HG02970 (cell line): ENCODE measurements around the gene GNAS.

Experiments used
- ATAC-seq: cut with Tn5 transposase; IDR thresholded peaks from one replicate; pipeline ENCODE4 v1.9.1; 2021; ENCODE audit warnings: mild to moderate bottlenecking, moderate library complexity, moderate number of reproducible peaks; ENCODE audit not compliant: unreplicated experiment, low FRiP score

Gene GNAS

GRCh38 chr20:58877050-58877975 is 24.8 kb downstream of the GNAS start:
- no peak for ATAC-seq

DNA sequence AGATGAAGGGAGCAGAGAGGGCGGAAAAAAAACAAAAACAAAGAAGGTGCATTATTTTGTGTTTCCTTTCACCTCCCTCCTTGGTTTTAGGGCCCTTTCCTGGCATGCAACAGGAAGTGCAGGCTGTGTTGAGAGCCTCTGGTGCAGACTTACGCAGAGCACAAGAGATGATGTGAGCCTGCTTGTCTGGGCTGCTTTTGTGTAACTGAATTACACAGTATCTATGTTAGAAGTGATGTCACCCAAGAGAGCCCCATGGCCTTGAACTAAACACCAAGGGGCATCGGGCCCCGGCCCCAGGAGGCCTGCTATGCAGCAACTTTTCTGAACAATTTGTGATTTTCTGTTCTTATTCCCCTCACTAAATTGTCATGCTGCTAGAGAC is 25.5 kb downstream of the GNAS start:
- ATAC-seq, result no peak

DNA sequence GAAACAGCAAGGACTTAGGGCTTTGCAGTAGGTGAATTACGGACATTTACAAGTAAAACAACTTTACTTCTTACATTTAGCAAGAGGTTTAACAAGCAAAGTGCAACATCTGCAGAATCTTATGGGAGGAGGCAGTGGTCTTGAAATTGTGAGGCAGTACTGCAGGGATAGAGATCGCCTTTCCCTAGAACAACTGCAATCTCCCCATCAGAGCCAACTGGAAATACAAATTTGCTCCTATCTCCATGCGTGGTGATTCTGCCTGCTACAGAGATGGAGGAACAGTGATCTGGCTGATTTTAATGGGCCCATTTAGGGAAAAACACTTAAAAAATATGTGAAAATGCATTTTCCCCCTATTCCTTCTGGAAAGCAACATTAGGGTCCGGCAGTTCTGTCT is 25.9 kb downstream of the GNAS start:
- no peak for ATAC-seq

- ATAC-seq, result no peak
Observed at GRCh38 chr20:58880441-58880840, 27.9 kb downstream of the GNAS start.

- ATAC-seq, result no peak
Observed at GRCh38 chr20:58880994-58881752, 28.7 kb downstream of the GNAS start.

GRCh38 chr20:58882704-58883089 is 30.2 kb downstream of the GNAS start:
- no peak for ATAC-seq

- ATAC-seq, result no peak
Observed at GRCh38 chr20:58883241-58883691, 30.8 kb downstream of the GNAS start.

DNA sequence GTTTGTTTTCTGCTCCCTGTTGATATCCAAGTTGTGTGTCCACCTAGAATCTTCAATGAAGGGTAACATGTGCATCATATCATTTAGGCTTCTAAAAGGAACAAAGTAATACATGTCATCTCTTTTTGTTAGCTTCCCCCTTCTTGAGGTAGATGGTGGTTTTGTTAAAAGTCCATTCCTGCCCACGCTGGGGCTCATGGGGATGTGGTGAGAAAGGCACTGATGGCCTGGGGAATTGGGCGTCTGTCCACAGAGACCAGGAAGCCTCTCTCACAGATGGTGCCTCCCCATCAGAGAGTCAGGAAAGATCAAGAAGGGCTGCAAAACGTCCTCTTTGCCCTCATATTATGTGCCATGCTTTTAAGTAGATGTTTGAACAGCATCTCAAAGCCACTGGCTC is 32.5 kb downstream of the GNAS start:
- no peak for ATAC-seq

- no peak for ATAC-seq
Observed at GRCh38 chr20:58886546-58886945, 34.0 kb downstream of the GNAS start.

DNA sequence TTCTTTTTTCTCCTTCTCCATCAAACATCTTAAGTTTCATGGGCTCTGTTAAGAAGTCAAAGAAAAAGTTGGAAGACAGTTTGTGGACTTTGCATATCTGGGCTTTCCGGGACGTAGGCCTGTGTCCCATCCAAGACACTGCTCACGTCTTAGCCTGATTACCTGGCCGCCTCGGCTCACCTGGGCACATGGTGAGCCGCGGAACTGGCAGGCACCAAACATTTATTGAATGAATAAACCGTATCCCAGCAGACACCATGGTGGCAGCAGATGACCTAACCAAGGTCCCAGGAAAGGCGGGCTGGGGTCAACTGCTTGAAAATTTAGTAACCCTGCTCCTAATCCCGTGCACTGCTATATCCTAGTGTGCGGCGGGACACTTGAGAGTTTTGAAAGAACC is 35.6 kb downstream of the GNAS start:
- no peak for ATAC-seq

GRCh38 chr20:58888521-58889333 is 36.2 kb downstream of the GNAS start:
- peak; percentile 43 for ATAC-seq

DNA sequence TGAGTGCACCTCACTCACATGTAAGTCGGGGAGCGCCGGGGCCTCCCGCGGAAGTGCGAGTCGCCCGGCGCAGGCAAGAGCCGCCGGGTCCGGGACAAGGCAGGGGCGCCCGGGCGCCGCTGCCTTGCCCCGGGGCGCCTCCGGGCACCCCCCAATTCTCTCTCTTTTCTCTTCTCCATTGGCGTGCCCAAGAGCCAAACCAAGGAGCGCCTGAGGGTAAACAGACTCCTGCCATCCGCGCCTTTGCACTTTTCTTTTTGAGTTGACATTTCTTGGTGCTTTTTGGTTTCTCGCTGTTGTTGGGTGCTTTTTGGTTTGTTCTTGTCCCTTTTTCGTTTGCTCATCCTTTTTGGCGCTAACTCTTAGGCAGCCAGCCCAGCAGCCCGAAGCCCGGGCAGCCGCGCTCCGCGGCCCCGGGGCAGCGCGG is 36.8 kb downstream of the GNAS start:
- ATAC-seq, result no peak

DNA sequence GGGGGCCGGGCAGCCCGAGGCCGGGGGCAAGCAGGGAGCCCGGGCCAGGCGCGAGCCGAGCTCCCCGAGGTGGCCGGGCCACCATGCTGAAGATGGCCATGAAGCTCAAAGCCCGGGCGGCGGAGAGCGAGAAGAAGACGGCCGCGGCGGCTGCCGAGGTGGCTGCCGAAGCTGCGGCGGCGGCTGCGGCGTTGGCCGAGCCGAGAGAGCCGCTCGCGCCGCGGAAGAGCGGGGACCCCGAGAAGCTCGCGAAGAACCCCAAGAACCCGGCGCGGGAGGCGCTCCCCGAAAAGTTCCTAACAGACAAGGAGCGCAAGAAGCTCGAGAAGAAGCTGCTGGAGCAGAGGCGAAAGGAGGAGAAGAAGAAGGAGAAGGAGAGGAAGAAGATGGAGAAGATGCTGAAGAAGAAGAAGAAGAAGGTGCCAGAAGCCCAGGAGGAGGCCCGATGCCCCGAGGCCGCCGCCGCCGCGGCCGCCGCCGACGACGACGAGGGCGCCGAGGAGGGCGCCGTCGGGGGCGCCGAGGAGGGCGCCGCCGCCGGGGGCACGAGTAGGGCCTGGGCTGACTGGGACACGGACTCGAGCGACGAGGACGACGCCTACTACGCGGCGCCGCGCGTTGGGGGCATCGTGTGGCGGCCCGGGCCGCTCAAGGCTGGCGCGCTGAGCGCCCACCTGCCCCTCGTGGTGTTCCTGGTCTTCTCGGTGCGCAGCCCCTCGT is 37.4 kb downstream of the GNAS start:
- ATAC-seq, result no peak

DNA sequence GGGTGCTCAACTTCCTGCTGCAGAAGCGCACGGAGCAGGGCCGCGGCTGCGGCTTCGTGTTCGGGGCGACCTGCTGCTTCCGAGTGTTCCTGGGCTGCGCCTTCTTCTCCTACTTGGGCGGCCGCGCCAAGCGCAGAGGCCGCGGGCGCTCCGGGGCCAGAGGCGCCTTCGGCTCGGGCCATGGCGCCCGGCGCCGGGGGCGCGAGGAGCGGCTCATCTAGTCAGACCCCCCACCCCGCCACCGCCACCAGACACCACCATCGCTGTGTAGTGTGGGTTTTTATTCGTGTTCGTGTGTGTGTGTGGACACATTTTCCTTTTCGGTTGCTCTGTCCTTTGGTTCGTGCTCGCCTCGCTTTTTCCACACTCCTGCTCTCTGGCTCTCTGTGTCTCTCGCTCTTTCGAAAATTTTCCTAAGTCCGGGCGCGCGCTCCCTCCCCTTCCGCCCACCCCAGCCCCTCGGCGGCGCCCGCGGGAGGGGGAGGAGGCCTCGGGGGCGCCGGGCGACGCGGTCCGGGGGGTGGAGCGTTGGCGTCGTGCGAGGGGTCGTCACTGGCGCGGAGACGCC is 38.1 kb downstream of the GNAS start:
- ATAC-seq, result peak; percentile 19

DNA sequence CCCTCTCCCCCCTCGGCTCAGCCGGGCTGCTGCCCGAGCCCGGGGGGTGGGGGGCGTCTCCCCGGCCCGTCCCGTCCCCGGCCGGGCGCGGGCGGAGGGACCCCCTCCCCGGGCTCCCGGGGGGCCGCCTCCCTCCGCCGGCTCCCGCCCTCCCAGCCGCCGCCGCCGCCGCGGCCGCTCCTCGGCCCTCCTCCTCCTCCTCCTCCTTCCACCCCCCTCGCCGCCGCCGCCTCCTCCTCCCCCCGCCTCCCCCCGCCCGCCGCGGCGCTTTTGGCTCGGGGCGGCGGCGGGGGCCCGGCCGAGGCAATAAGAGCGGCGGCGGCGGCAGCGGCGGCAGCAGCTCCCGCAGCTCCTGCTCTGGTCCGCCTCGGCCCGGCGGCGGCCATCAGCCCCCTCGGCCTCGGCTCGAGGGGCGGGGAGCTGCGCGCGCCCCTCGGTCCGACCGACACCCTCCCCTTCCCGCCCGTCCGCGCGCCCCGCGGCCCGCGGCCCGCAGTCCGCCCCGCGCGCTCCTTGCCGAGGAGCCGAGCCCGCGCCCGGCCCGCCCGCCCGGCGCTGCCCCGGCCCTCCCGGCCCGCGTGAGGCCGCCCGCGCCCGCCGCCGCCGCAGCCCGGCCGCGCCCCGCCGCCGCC is 38.7 kb downstream of the GNAS start:
- peak; percentile 31 for ATAC-seq

GRCh38 chr20:58891718-58892140 is 39.2 kb downstream of the GNAS start:
- ATAC-seq, result no peak

DNA sequence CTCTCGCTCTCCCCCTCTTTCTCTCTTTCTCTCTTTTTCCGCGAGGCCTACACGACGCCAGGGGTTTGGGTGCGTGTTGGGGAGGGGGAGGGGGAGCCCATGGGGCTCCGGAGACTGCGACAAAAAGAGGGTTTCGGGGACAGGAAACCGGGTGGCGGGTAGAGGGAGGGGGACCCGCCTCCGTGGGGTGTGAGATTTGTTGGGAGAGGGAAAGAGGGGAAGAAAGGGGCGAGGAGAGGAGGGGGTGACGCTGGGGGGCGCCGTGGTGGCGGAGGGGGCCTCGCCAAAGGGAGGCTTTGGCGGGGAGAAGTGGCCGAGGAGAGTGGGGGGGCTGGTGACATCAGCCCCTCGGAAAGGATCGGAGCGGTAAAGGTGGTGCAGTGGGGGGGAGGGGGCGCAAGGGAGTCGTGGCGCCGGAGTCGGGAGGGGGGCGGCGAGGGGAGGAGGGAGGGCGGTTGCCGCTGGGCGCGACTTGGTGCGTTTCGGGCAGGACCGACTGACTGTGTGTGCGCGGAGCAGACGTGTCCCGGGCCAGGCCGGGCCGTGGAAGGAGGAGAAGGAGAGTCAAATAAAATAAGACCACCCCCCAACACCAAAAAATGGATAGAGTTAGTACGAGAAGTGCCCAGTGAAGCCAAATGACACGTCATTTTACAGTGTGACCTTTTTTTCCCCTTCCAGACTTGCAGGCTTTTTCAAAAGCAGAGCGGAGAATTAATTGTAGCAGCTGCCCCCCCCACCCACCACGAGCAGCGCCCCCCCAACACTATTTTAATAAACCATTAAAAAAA is 39.8 kb downstream of the GNAS start:
- ATAC-seq, result no peak

- ATAC-seq, result no peak
Observed at GRCh38 chr20:58892932-58893224, 40.4 kb downstream of the GNAS start.
